Upper lobe of left lung (tissue), 6 donors: ENCODE data around the gene ARHGEF10L. TPM values are rescaled to one million over a fixed set of nuclear protein-coding genes. Genes with fewer than 3 reads are reported as not detected.

Source experiments
- ATAC-seq, 2 donors: fragments of 200-7000 bp; cut with Tn5 transposase; one replicate each; pipeline ENCODE4 v1.9.1; 2022; ENCODE audit warnings: mild to moderate bottlenecking in 2 of 2, moderate library complexity in 2 of 2; ENCODE audit not compliant: low FRiP score in 2 of 2
- DNase-seq, 2 donors: peaks; one replicate each; pipeline ENCODE4 v3.0.0-alpha.2; 2019 to 2020
- H3K27ac ChIP-seq, 4 donors: fragments of 200-600 bp; sonication (generic); one replicate each; pipeline ENCODE4 v1.5.1; 2016 to 2019
- H3K27me3 ChIP-seq, 4 donors: fragments of 200-600 bp; sonication (generic); one replicate each; pipeline ENCODE4 v1.5.1; 2017 to 2019
- H3K36me3 ChIP-seq, 4 donors: fragments of 200-600 bp; sonication (generic); one replicate each; pipeline ENCODE4 v1.5.1; 2016 to 2019
- H3K4me1 ChIP-seq, 4 donors: fragments of 200-600 bp; sonication (generic); one replicate each; pipeline ENCODE4 v1.5.1; 2018 to 2019
- H3K4me3 ChIP-seq, 4 donors: fragments of 200-600 bp; sonication (generic); one replicate each; pipeline ENCODE4 v1.5.1; 2017 to 2019; ENCODE audit warnings: mild to moderate bottlenecking in 2 of 4, moderate library complexity in 1 of 4
- H3K9me3 ChIP-seq, 4 donors: fragments of 200-600 bp; sonication (generic); one replicate each; pipeline ENCODE4 v1.5.1; 2018 to 2019
- CTCF ChIP-seq, 6 experiments: fragments of 450-650 bp in 4 of 6; fragments of 200-600 bp in 2 of 6; sonication (generic) in 2 of 6; IDR thresholded peaks; one replicate each; pipeline ENCODE4 v1.5.1; 2016 to 2019; ENCODE audit warnings: antibody characterized with exemption in 6 of 6
- EP300 ChIP-seq, 4 donors: sonication (generic); formaldehyde crosslinking; IDR thresholded peaks; one replicate each; pipeline ENCODE4 v1.5.1; 2017; ENCODE audit warnings: antibody characterized with exemption in 4 of 4, control low read depth in 2 of 4
- POLR2A ChIP-seq, 4 donors: fragments of 450-650 bp; IDR thresholded peaks; one replicate each; pipeline ENCODE4 v1.5.1; 2016 to 2017; ENCODE audit warnings: antibody characterized with exemption in 4 of 4, mild to moderate bottlenecking in 2 of 4
- POLR2AphosphoS5 ChIP-seq, 2 donors: sonication (generic); formaldehyde crosslinking; IDR thresholded peaks; one replicate each; pipeline ENCODE4 v1.5.1; 2017; ENCODE audit warnings: antibody characterized with exemption in 2 of 2
- WGBS, 2 donors: methylation state at CpG; one replicate each; pipeline ENCODE4 v1.1.5; 2017 to 2018; 5-methylcytosine and 5-hydroxymethylcytosine counted together
- total RNA-seq, 6 donors: library from RNA; depleted of rRNA in 4 of 6; stranded (reverse); fragments of >200 nt in 4 of 6; gene quantifications; one replicate each; pipeline versions ENCODE4 v1.1.0 to v1.2.1, GENCODE V29; 2016 to 2021
- donor health status: DM: no; HTN: no; CAD: no; lungs with moderate emphysema.
- donor health status: DM: no; HTN: yes; CAD: no; lungs with severe emphysema.

Gene ARHGEF10L
- total RNA-seq, 6 donors from 2014 or later: 17.6 to 172 (median 50.0) TPM

- H3K36me3 ChIP-seq: no peaks in the 10 kb centered on the region
- TF ChIP-seq CTCF (IDR thresholded peaks at IDR 0.05) (no peak), POLR2AphosphoS5 (IDR thresholded peaks at IDR 0.05) (no peak), POLR2A (IDR thresholded peaks at IDR 0.05) (no peak), EP300 (IDR thresholded peaks at IDR 0.05) (no peak)
- 40 to 83% methylated on average over 3 to 7 of the region's 8 CpGs for WGBS, 2 donors
- peak overlapping the region in 2 of 4 donors; percentile 2 to 58 for H3K27ac ChIP-seq
- H3K4me3 ChIP-seq: no peak overlapping the region
- peaks cover 0 to 6% (median 0%) of the 10 kb centered on the region in 4 donors for H3K4me1 ChIP-seq
- no peaks in the 10 kb centered on the region for H3K9me3 ChIP-seq
- peak in 1 of 2 donors; percentile 66 for DNase-seq
- ATAC-seq: peak; percentile 22 to 50
- H3K27me3 ChIP-seq: no peaks in the 10 kb centered on the region
These were observed 7.6 kb upstream of the ARHGEF10L start for GRCh38 chr1:17531682-17532487.

GRCh38 chr1:17533201-17533600 is 6.3 kb upstream of the ARHGEF10L start:
- ATAC-seq (no peak), DNase-seq (no peak)
- 88 to 97% methylated on average over 3 to 4 of the region's 4 CpGs for WGBS, 2 donors
- H3K9me3 ChIP-seq: no peaks in the 10 kb centered on the region
- H3K27me3 ChIP-seq: no peaks in the 10 kb centered on the region
- no peaks in the 10 kb centered on the region for H3K36me3 ChIP-seq
- H3K4me3 ChIP-seq: no peak overlapping the region
- TF ChIP-seq EP300 (IDR thresholded peaks at IDR 0.05): no peak
- H3K4me1 ChIP-seq: peaks cover 0 to 6% (median 0%) of the 10 kb centered on the region in 4 donors
- H3K27ac ChIP-seq: no peak overlapping the region

GRCh38 chr1:17535300-17535936 is 4.1 kb upstream of the ARHGEF10L start:
- 89 to 90% methylated on average over 5 to 8 of the region's 8 CpGs for WGBS, 2 donors
- H3K4me3 ChIP-seq: no peak overlapping the region
- H3K4me1 ChIP-seq: peaks cover 6 to 15% (median 12%) of the 10 kb centered on the region in 4 donors
- no peak overlapping the region for H3K27ac ChIP-seq
- peak in 1 of 2 donors; percentile 55 for DNase-seq
- ATAC-seq: no peak
- peaks cover 0 to 2% (median under 1%) of the 10 kb centered on the region in 4 donors for H3K27me3 ChIP-seq
- H3K36me3 ChIP-seq: no peaks in the 10 kb centered on the region
- no peaks in the 10 kb centered on the region for H3K9me3 ChIP-seq
- no peak for TF ChIP-seq EP300 (IDR thresholded peaks at IDR 0.05)
- TF ChIP-seq POLR2A (IDR thresholded peaks at IDR 0.05): no peak
- no peak for TF ChIP-seq POLR2AphosphoS5 (IDR thresholded peaks at IDR 0.05)
- TF ChIP-seq CTCF (IDR thresholded peaks at IDR 0.05): no peak

- H3K36me3 ChIP-seq: no peaks in the 10 kb centered on the region
- H3K27me3 ChIP-seq: peaks cover 0 to 6% (median 1%) of the 10 kb centered on the region in 4 donors
- H3K4me1 ChIP-seq: peaks cover 10 to 26% (median 16%) of the 10 kb centered on the region in 4 donors
- WGBS, 2 donors: 75 to 76% methylated on average over 5 to 7 of the region's 7 CpGs
- peak in 1 of 2 donors; percentile 41 for ATAC-seq
- H3K27ac ChIP-seq: peak overlapping the region in 1 of 4 donors; percentile 10
- no peak for TF ChIP-seq EP300 (IDR thresholded peaks at IDR 0.05)
- no peaks in the 10 kb centered on the region for H3K9me3 ChIP-seq
- DNase-seq: no peak
- H3K4me3 ChIP-seq: no peak overlapping the region
These were observed 1.5 kb upstream of the ARHGEF10L start for GRCh38 chr1:17538010-17538409.

- peaks cover 0 to 6% (median 1%) of the 10 kb centered on the region in 4 donors for H3K27me3 ChIP-seq
- H3K4me1 ChIP-seq: peaks cover 10 to 26% (median 16%) of the 10 kb centered on the region in 4 donors
- H3K36me3 ChIP-seq: no peaks in the 10 kb centered on the region
- WGBS, 2 donors: 25 to 34% methylated on average over 13 of the region's 13 CpGs
- DNase-seq: no peak
- H3K4me3 ChIP-seq: no peak overlapping the region
- TF ChIP-seq CTCF (IDR thresholded peaks at IDR 0.05) (no peak), POLR2A (IDR thresholded peaks at IDR 0.05) (no peak), POLR2AphosphoS5 (IDR thresholded peaks at IDR 0.05) (no peak), EP300 (IDR thresholded peaks at IDR 0.05) (no peak)
- peak overlapping the region in 3 of 4 donors; percentile 10 to 54 (median 24) for H3K27ac ChIP-seq
- no peaks in the 10 kb centered on the region for H3K9me3 ChIP-seq
- peak in 1 of 2 donors; percentile 47 for ATAC-seq
These were observed 925 bp upstream of the ARHGEF10L start for GRCh38 chr1:17538428-17539117.
